Adrenal gland (tissue), 5 donors: Measurements from ENCODE around the gene GEMIN4.

Experiments used
- CTCF ChIP-seq, 6 experiments: fragments of 450-650 bp in 4 of 6; fragments of 200-600 bp in 2 of 6; sonication (generic) in 1 of 6; IDR thresholded peaks; 1 replicate in 5 of 6; 2 replicates in 1 of 6; pipeline versions ENCODE4 v1.5.1 to v1.8.0; 2016 to 2021; ENCODE audit warnings: antibody characterized with exemption in 6 of 6, mild to moderate bottlenecking in 2 of 6, moderate library complexity in 1 of 6
- POLR2A ChIP-seq, 2 donors: fragments of 450-650 bp; IDR thresholded peaks; one replicate each; pipeline ENCODE4 v1.6.1; 2017; ENCODE audit warnings: antibody characterized with exemption in 2 of 2, mild to moderate bottlenecking in 2 of 2, moderate library complexity in 1 of 2
- donor health status: DM: no; HTN: no; CAD: no.

GRCh38 chr17:705011-705410, 47.1 kb downstream of the GEMIN4 start:
- TF ChIP-seq POLR2A (IDR thresholded peaks at IDR 0.05) (no peak), CTCF (IDR thresholded peaks at IDR 0.05) (no peak)
